CD8-positive, alpha-beta memory T cell (primary cell): Measurements from ENCODE around the gene TAF1A. TPM values are rescaled to one million over a fixed set of nuclear protein-coding genes. Genes with fewer than 3 reads are reported as not detected.
A peak's percentile ranks its signal among the peaks of the same experiment; 100 is the strongest.
"Not testable (repeated sequence)": the region's sequence is repeated elsewhere in the genome, so short reads cannot be mapped to it uniquely, and the experiment has no call there.

Source experiments
- CTCF ChIA-PET: fragments of 350-600 bp; sonication (Branson Sonifier 250); formaldehyde crosslinking; loops from one replicate; lab custom pipeline; 2021; ENCODE audit warnings: antibody characterized with exemption; lab: Charles Lee
- POLR2A ChIA-PET: fragments of 350-600 bp; sonication (Branson Sonifier 250); formaldehyde crosslinking; loops from one replicate; lab custom pipeline; 2021; ENCODE audit warnings: antibody characterized with exemption; lab: Charles Lee
- DNase-seq, 5 donors: peaks; one replicate each; pipeline versions ENCODE4 v3.0.0 to v3.0.0-alpha.2; 2020 to 2022; ENCODE audit warnings: mixed read lengths in 1 of 5
- H3K27ac ChIP-seq: one replicate; pipeline ENCODE4 v1.7.0; 2013; ENCODE audit warnings: low read depth, mild to moderate bottlenecking, low read length, moderate library complexity
- H3K27me3 ChIP-seq: 2 replicates; pipeline ENCODE4 v1.7.0; 2013; ENCODE audit warnings: low read length, mild to moderate bottlenecking; ENCODE audit not compliant: insufficient read depth, poor library complexity, severe bottlenecking
- H3K36me3 ChIP-seq: 2 replicates; pipeline ENCODE4 v1.7.0; 2013; ENCODE audit warnings: mild to moderate bottlenecking, low read length, moderate library complexity; ENCODE audit not compliant: insufficient read depth
- H3K4me1 ChIP-seq: 2 replicates; pipeline ENCODE4 v1.7.0; 2013; ENCODE audit warnings: mild to moderate bottlenecking, low read length, moderate library complexity; ENCODE audit not compliant: insufficient read depth
- H3K4me3 ChIP-seq: 2 replicates; pipeline ENCODE4 v1.7.0; 2013; ENCODE audit warnings: mild to moderate bottlenecking, low read length
- H3K9me3 ChIP-seq: 2 replicates; pipeline ENCODE4 v1.7.0; 2013; ENCODE audit warnings: mild to moderate bottlenecking, low read length
- H3K27ac Mint-ChIP-seq, 8 donors: one replicate each; pipeline ENCODE4 v1.8.0; 2020 to 2021; ENCODE audit warnings: mixed read lengths in 8 of 8, mild to moderate bottlenecking in 6 of 8, inconsistent platforms in 3 of 8, moderate library complexity in 3 of 8
- H3K27me3 Mint-ChIP-seq, 2 donors: one replicate each; pipeline ENCODE4 v1.8.0; 2020 to 2021; ENCODE audit warnings: mixed read lengths in 2 of 2, mild to moderate bottlenecking in 1 of 2, moderate library complexity in 1 of 2
- H3K36me3 Mint-ChIP-seq, 3 donors: one replicate each; pipeline ENCODE4 v1.8.0; 2020 to 2021; ENCODE audit warnings: mixed read lengths in 3 of 3, inconsistent platforms in 1 of 3, mild to moderate bottlenecking in 1 of 3
- H3K4me1 Mint-ChIP-seq, 3 donors: one replicate each; pipeline ENCODE4 v1.8.0; 2020 to 2021; ENCODE audit warnings: mixed read lengths in 3 of 3, inconsistent platforms in 1 of 3, mild to moderate bottlenecking in 1 of 3
- H3K4me3 Mint-ChIP-seq, 7 donors: one replicate each; pipeline ENCODE4 v1.8.0; 2020 to 2021; ENCODE audit warnings: mixed read lengths in 7 of 7, mild to moderate bottlenecking in 6 of 7, moderate library complexity in 4 of 7, inconsistent platforms in 2 of 7
- H3K9me3 Mint-ChIP-seq, 5 donors: one replicate each; pipeline ENCODE4 v1.8.0; 2020 to 2022; ENCODE audit warnings: mixed read lengths in 5 of 5, mild to moderate bottlenecking in 3 of 5, moderate library complexity in 2 of 5, inconsistent platforms in 1 of 5
- polyA plus RNA-seq: library from polyadenylated mRNA; unstranded; fragments of 300-500 nt; fragmentation: Illumina TruSeq; gene quantifications from one replicate; pipeline ENCODE4 v1.2.3, GENCODE V29; 2021
- total RNA-seq, 2 experiments: library from RNA; stranded (reverse); gene quantifications; one replicate each; pipeline ENCODE4 v1.2.3, GENCODE V29; 2021

TAF1A gene
- total and polyA plus RNA-seq, 3 experiments from 2014 or later: 5.8 to 22.9 (median 21.3) TPM

GRCh38 chr1:222616525-222616924 lies 26.8 kb upstream of the TAF1A start:
- peak overlapping the region; percentile 66 for H3K4me3 ChIP-seq
- H3K36me3 ChIP-seq: no peaks in the 10 kb centered on the region
- no peaks in the 10 kb centered on the region for H3K27me3 ChIP-seq
- no peak for DNase-seq
- H3K36me3 Mint-ChIP-seq: peaks cover 0 to 16% (median 5%) of the 10 kb centered on the region in 3 donors
- POLR2A ChIA-PET: interaction anchor here (0.5 to 1.2 kb wide), 3 partner anchors 14 to 28 kb away, joined by 4 to 6 read pairs (median 5); partner anchors contain the start of gene TAF1A
- H3K27me3 Mint-ChIP-seq: peaks cover 19 to 31% of the 10 kb centered on the region in 2 donors
- peaks cover 20% of the 10 kb centered on the region for H3K4me1 ChIP-seq
- no peaks in the 10 kb centered on the region for H3K9me3 ChIP-seq
- H3K9me3 Mint-ChIP-seq: no peaks in the 10 kb centered on the region
- H3K27ac Mint-ChIP-seq: peak overlapping the region in 7 of 8 donors; percentile 4 to 100 (median 98)
- peaks cover 34 to 35% (median 35%) of the 10 kb centered on the region in 3 donors for H3K4me1 Mint-ChIP-seq
- CTCF ChIA-PET: no interaction called here
- H3K27ac ChIP-seq: no peak overlapping the region
- H3K4me3 Mint-ChIP-seq: peak overlapping the region; percentile 92 to 99 (median 96)

GRCh38 chr1:222613627-222614026 lies 23.9 kb upstream of the TAF1A start:
- peaks cover 7% of the 10 kb centered on the region for H3K4me1 ChIP-seq
- POLR2A ChIA-PET: no interaction called here
- no peak overlapping the region for H3K27ac ChIP-seq
- H3K27ac Mint-ChIP-seq: no peak overlapping the region
- no peak for DNase-seq
- peaks cover 7 to 8% (median 7%) of the 10 kb centered on the region in 3 donors for H3K4me1 Mint-ChIP-seq
- peaks cover 0 to 4% (median 0%) of the 10 kb centered on the region in 5 donors for H3K9me3 Mint-ChIP-seq
- CTCF ChIA-PET: no interaction called here
- H3K9me3 ChIP-seq: no peaks in the 10 kb centered on the region
- H3K4me3 Mint-ChIP-seq: no peak overlapping the region
- no peak overlapping the region for H3K4me3 ChIP-seq
- peaks cover 0 to 7% (median 6%) of the 10 kb centered on the region in 3 donors for H3K36me3 Mint-ChIP-seq
- H3K27me3 ChIP-seq: no peaks in the 10 kb centered on the region
- H3K27me3 Mint-ChIP-seq: peaks cover 22 to 52% of the 10 kb centered on the region in 2 donors
- H3K36me3 ChIP-seq: no peaks in the 10 kb centered on the region

GRCh38 chr1:222610728-222611127 lies 21.0 kb upstream of the TAF1A start:
- H3K27me3 ChIP-seq: no peaks in the 10 kb centered on the region
- ChIA-PET POLR2A (no interaction called here), CTCF (no interaction called here)
- H3K27ac ChIP-seq: no peak overlapping the region
- peaks cover 0 to 4% (median 0%) of the 10 kb centered on the region in 5 donors for H3K9me3 Mint-ChIP-seq
- peaks cover 23 to 57% of the 10 kb centered on the region in 2 donors for H3K27me3 Mint-ChIP-seq
- no peak overlapping the region for H3K27ac Mint-ChIP-seq
- peaks cover 0 to 7% (median 0%) of the 10 kb centered on the region in 3 donors for H3K36me3 Mint-ChIP-seq
- no peak overlapping the region for H3K4me3 ChIP-seq
- no peaks in the 10 kb centered on the region for H3K4me1 Mint-ChIP-seq
- no peak overlapping the region for H3K4me3 Mint-ChIP-seq
- H3K36me3 ChIP-seq: no peaks in the 10 kb centered on the region
- H3K9me3 ChIP-seq: no peaks in the 10 kb centered on the region
- no peak for DNase-seq
- no peaks in the 10 kb centered on the region for H3K4me1 ChIP-seq

GRCh38 chr1:222609111-222609510 lies 19.4 kb upstream of the TAF1A start:
- H3K27ac Mint-ChIP-seq, CTCF ChIA-PET: not testable (repeated sequence)
- H3K27me3 Mint-ChIP-seq: peaks cover 17 to 45% of the 10 kb centered on the region in 2 donors

GRCh38 chr1:222606757-222607156 lies 17.0 kb upstream of the TAF1A start:
- no peak for DNase-seq
- Histone ChIP-seq H3K27me3 (no peaks in the 10 kb centered on the region), H3K4me1 (no peaks in the 10 kb centered on the region), H3K27ac (no peak overlapping the region), H3K9me3 (no peaks in the 10 kb centered on the region), H3K36me3 (no peaks in the 10 kb centered on the region), H3K4me3 (no peak overlapping the region)
- H3K27me3 Mint-ChIP-seq: peaks cover 10 to 29% of the 10 kb centered on the region in 2 donors
- peaks cover 0 to 4% (median 3%) of the 10 kb centered on the region in 3 donors for H3K36me3 Mint-ChIP-seq
- no peaks in the 10 kb centered on the region for H3K4me1 Mint-ChIP-seq
- no peak overlapping the region for H3K4me3 Mint-ChIP-seq
- ChIA-PET POLR2A (no interaction called here), CTCF (no interaction called here)
- H3K9me3 Mint-ChIP-seq: peaks cover 0 to 4% (median 0%) of the 10 kb centered on the region in 5 donors
- no peak overlapping the region for H3K27ac Mint-ChIP-seq

More at GRCh38 chr1:222609111-222609510, 19.4 kb upstream of the TAF1A start:
- H3K9me3 Mint-ChIP-seq, H3K36me3 Mint-ChIP-seq, H3K36me3 ChIP-seq, H3K4me3 Mint-ChIP-seq, DNase-seq, H3K27ac ChIP-seq, H3K4me1 ChIP-seq, POLR2A ChIA-PET, H3K4me1 Mint-ChIP-seq, H3K4me3 ChIP-seq, H3K9me3 ChIP-seq, H3K27me3 ChIP-seq: not testable (repeated sequence)

- H3K36me3 Mint-ChIP-seq: peaks cover 0 to 3% (median 0%) of the 10 kb centered on the region in 3 donors
- no peak overlapping the region for H3K4me3 ChIP-seq
- H3K9me3 Mint-ChIP-seq: no peaks in the 10 kb centered on the region
- H3K9me3 ChIP-seq: no peaks in the 10 kb centered on the region
- peaks cover 3% of the 10 kb centered on the region in 2 donors for H3K27me3 Mint-ChIP-seq
- CTCF ChIA-PET: interaction anchor here (1.0 kb wide), 1 partner anchor 136 kb away, joined by 3 read pairs; no protein-coding TSS in a partner anchor
- H3K4me1 Mint-ChIP-seq: no peaks in the 10 kb centered on the region
- H3K27ac Mint-ChIP-seq: no peak overlapping the region
- no peaks in the 10 kb centered on the region for H3K27me3 ChIP-seq
- POLR2A ChIA-PET: no interaction called here
- no peaks in the 10 kb centered on the region for H3K4me1 ChIP-seq
- no peak overlapping the region for H3K4me3 Mint-ChIP-seq
- H3K36me3 ChIP-seq: no peaks in the 10 kb centered on the region
- DNase-seq: no peak
- no peak overlapping the region for H3K27ac ChIP-seq
Observed at GRCh38 chr1:222601257-222601656, 11.5 kb upstream of the TAF1A start.

- H3K4me1 ChIP-seq: no peaks in the 10 kb centered on the region
- Mint-ChIP-seq H3K4me3 (no peak overlapping the region), H3K27me3 (peaks cover under 1 to 3% of the 10 kb centered on the region in 2 donors), H3K27ac (no peak overlapping the region), H3K9me3 (peaks cover 0 to 1% (median 0%) of the 10 kb centered on the region in 5 donors), H3K36me3 (peaks cover 0 to under 1% (median 0%) of the 10 kb centered on the region in 3 donors), H3K4me1 (no peaks in the 10 kb centered on the region)
- no peaks in the 10 kb centered on the region for H3K36me3 ChIP-seq
- no peak overlapping the region for H3K27ac ChIP-seq
- H3K4me3 ChIP-seq: no peak overlapping the region
- ChIA-PET CTCF (interaction anchor here (1.0 kb wide), 1 partner anchor 135 kb away, joined by 3 read pairs; no protein-coding TSS in a partner anchor), POLR2A (no interaction called here)
- no peaks in the 10 kb centered on the region for H3K9me3 ChIP-seq
- DNase-seq: no peak
- H3K27me3 ChIP-seq: no peaks in the 10 kb centered on the region
Observed at GRCh38 chr1:222600281-222600680, 10.5 kb upstream of the TAF1A start.

GRCh38 chr1:222596696-222597095 lies 7.0 kb upstream of the TAF1A start:
- ChIA-PET POLR2A (no interaction called here), CTCF (no interaction called here)
- Mint-ChIP-seq H3K4me3 (no peak overlapping the region), H3K27me3 (no peaks in the 10 kb centered on the region), H3K4me1 (no peaks in the 10 kb centered on the region), H3K27ac (no peak overlapping the region), H3K36me3 (no peaks in the 10 kb centered on the region), H3K9me3 (peaks cover 0 to 2% (median 0%) of the 10 kb centered on the region in 5 donors)
- H3K4me1 ChIP-seq: no peaks in the 10 kb centered on the region
- no peak overlapping the region for H3K4me3 ChIP-seq
- H3K27me3 ChIP-seq: no peaks in the 10 kb centered on the region
- no peaks in the 10 kb centered on the region for H3K9me3 ChIP-seq
- no peak for DNase-seq
- H3K27ac ChIP-seq: no peak overlapping the region
- no peaks in the 10 kb centered on the region for H3K36me3 ChIP-seq
